ENCODE results near the gene UGDH.
A peak's percentile ranks its signal among the peaks of the same experiment; 100 is the strongest.
"Not testable (repeated sequence)": the region's sequence is repeated elsewhere in the genome, so short reads cannot be mapped to it uniquely, and the experiment has no call there.

The UGDH gene

DNA sequence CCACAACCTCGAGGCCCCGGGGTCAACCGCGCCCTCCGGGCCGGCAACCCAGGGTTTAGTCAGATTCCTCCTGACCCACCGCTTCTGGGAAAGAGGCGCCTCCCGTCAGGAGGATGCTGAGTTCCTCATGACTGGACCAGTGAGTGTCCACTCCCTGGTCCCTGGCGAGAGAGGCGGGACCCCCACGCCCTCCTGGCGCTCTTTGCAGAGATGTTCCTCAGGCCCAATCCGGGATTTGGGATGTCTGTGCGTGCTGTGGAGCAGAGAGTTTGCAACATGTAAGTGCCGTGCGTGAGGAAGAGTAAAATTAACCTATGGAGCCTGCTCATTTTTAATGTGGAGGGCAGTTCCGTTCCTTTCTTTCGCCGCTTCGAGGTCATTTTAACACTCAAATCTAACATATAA is 824 bp upstream of the UGDH start:
- Histone ChIP-seq H3K27me3 (ENCODE audit: control insufficient read depth, insufficient read depth, low read length) (no peaks in the 10 kb centered on the region), H3K36me3 (ENCODE audit: control insufficient read depth, low read depth, low read length) (peaks cover 11% of the 10 kb centered on the region), H3K9me3 (ENCODE audit: control insufficient read depth, low read depth, low read length) (peaks cover 10% of the 10 kb centered on the region), H3K9ac (ENCODE audit: low read length) (peak overlapping the region; percentile 83), H3K4me3 (ENCODE audit: low read length) (peak overlapping the region; percentile 90), H3K27ac (ENCODE audit: low read length) (no peak overlapping the region), H3K4me1 (ENCODE audit: control insufficient read depth, low read depth, low read length) (peaks cover 4% of the 10 kb centered on the region)

DNA sequence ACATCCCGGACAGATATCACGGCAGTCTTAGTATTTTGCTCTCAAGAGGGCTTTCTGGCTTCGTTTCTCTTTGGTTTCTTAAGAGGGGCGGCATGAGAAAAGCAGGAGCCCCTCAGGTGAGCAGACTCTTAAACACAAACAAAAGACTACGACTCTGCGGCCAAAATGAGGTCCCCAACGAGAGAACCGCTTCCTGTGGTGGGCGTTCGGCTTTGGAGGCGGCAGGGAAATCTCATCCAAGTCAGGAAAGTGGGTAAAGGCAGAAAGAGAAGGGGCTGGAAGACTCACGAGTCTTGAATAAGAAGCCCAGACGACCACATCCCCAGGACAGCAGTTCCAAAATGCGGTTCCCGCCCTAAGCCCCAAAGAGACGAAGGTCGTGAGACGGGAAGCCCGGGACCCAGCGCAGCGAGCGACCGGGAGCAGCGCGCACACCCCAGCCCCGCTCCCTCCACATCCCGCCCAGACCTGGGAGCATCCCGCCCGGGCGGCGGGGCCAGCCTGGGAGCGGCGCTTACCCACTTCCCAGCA is 409 bp downstream of the UGDH start:
- peak overlapping the region; percentile 8 for H3K27ac ChIP-seq (ENCODE audit: low read length)
- peaks cover 4% of the 10 kb centered on the region for H3K4me1 ChIP-seq (ENCODE audit: control insufficient read depth, low read depth, low read length)
- H3K36me3 ChIP-seq (ENCODE audit: control insufficient read depth, low read depth, low read length), result no peaks in the 10 kb centered on the region

DNA sequence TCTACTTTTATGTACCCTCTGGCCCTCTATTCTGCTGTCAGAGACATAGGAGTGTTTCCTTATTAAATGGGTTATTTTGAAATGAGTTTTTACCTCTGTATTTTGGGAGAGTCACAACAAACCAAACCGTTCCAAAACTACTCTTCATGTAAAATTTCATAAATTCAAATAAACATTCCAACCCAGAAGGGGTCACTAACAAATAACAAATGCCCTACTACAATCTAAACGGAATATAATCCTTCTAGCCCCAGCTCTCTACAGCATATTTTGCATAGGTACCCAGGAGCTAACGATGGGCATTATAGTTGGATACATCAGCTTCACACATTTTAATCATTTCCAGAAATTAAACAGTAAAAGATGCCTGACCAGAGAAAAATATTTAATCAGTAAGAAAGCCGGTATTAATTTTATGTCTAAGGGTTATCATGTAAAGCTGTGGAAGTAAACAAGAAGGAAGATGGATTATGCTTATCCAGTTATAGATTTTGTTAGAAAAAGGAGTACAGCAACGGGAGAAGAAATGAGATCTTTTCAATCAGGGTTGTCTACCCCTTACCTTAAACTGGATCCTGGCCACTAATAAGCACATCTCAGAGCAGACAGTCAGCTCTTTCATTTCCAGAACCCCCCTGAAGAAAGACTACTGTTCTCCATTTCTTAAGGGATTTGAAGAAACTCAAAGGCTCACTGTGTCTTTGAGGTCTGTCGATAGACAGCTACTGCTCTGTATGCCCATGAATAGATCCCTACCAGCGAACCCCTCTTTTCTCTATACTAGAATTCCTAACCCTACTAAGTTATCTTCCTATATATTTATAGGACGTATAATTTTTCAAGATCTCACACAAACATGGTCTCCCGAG is 1.2 kb downstream of the UGDH start:
- Histone ChIP-seq H3K27ac (ENCODE audit: low read length) (no peak overlapping the region), H3K4me3 (ENCODE audit: low read length) (peak overlapping the region; percentile 90), H3K4me1 (ENCODE audit: control insufficient read depth, low read depth, low read length) (peaks cover 4% of the 10 kb centered on the region)

More for the DNA sequence above, 409 bp downstream of the UGDH start:
- H3K9ac ChIP-seq (ENCODE audit: low read length), result peak overlapping the region; percentile 83
- peak overlapping the region; percentile 90 for H3K4me3 ChIP-seq (ENCODE audit: low read length)
- H3K27me3 ChIP-seq (ENCODE audit: control insufficient read depth, insufficient read depth, low read length), result no peaks in the 10 kb centered on the region
- H3K9me3 ChIP-seq (ENCODE audit: control insufficient read depth, low read depth, low read length), result peaks cover 8% of the 10 kb centered on the region

DNA sequence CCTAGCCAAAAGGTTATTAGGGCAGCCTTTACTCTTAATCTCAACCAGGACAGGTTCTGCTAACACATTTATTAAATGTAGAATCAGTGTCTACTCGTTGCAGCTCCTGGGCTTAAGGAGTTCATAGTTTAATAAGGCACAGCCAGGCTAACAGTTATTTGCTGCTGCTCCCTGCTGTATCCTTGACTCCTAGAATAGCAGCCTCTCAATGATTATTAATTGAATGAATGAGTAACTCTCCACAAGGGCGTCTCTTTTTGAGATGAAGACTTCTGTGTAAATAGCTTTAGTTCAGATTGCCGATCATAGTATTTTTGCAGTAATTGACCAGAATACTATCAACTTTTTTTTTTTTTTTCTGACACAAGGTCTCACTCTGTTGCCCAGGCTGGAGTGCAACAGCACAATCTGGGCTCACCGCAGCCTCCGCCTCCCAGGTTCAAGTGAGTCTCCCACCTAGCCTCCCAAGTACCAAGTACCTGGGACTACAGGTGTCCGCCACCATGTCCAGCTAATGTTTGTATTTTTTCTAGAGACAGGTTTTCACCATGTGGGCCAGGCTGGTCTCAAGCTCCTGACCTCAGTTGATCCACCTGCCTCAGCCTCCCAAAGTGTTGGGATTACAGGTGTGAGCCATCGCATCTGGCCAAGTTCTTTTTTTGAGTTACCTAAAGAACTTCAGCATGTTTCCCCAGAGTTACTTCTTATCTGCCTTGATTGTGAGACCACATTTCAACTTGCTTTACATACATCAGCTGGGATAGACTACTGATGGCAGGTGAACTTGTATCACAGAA is 2.9 kb downstream of the UGDH start:
- no peaks in the 10 kb centered on the region for H3K27me3 ChIP-seq (ENCODE audit: control insufficient read depth, insufficient read depth, low read length)
- no peak overlapping the region for H3K4me3 ChIP-seq (ENCODE audit: low read length)
- no peaks in the 10 kb centered on the region for H3K9me3 ChIP-seq (ENCODE audit: control insufficient read depth, low read depth, low read length)
- no peaks in the 10 kb centered on the region for H3K36me3 ChIP-seq (ENCODE audit: control insufficient read depth, low read depth, low read length)
- H3K9ac ChIP-seq (ENCODE audit: low read length), result no peak overlapping the region
- H3K4me1 ChIP-seq (ENCODE audit: control insufficient read depth, low read depth, low read length), result peaks cover 4% of the 10 kb centered on the region
- no peak overlapping the region for H3K27ac ChIP-seq (ENCODE audit: low read length)

More for the DNA sequence above, 1.2 kb downstream of the UGDH start:
- H3K9me3 ChIP-seq (ENCODE audit: control insufficient read depth, low read depth, low read length), result peaks cover 8% of the 10 kb centered on the region
- H3K9ac ChIP-seq (ENCODE audit: low read length), result peak overlapping the region; percentile 83
- no peaks in the 10 kb centered on the region for H3K27me3 ChIP-seq (ENCODE audit: control insufficient read depth, insufficient read depth, low read length)
- no peaks in the 10 kb centered on the region for H3K36me3 ChIP-seq (ENCODE audit: control insufficient read depth, low read depth, low read length)

DNA sequence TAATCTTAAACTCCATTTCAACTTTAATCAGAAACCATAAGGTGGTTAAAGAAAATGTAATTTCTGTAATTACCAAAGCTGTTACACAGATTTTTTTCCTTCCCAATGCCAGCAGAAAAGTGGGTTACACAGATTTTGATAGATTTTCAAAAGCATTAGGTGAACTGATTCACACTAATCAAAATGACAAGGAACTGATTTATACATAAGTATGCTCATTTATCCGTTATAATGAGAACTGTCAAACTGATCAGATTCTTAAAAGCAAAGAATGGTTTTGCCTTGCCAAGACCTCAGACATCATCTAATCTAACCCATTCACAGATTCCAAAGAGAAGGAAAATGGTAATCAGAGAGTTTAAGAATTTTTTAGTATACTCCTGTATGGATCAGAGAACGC is 5.2 kb downstream of the UGDH start:
- no peaks in the 10 kb centered on the region for H3K27me3 ChIP-seq (ENCODE audit: control insufficient read depth, insufficient read depth, low read length)
- no peaks in the 10 kb centered on the region for H3K9me3 ChIP-seq (ENCODE audit: control insufficient read depth, low read depth, low read length)
- H3K9ac ChIP-seq (ENCODE audit: low read length), result no peak overlapping the region
- H3K27ac ChIP-seq (ENCODE audit: low read length), result no peak overlapping the region
- no peak overlapping the region for H3K4me3 ChIP-seq (ENCODE audit: low read length)
- peaks cover 11% of the 10 kb centered on the region for H3K36me3 ChIP-seq (ENCODE audit: control insufficient read depth, low read depth, low read length)
- peaks cover 4% of the 10 kb centered on the region for H3K4me1 ChIP-seq (ENCODE audit: control insufficient read depth, low read depth, low read length)

DNA sequence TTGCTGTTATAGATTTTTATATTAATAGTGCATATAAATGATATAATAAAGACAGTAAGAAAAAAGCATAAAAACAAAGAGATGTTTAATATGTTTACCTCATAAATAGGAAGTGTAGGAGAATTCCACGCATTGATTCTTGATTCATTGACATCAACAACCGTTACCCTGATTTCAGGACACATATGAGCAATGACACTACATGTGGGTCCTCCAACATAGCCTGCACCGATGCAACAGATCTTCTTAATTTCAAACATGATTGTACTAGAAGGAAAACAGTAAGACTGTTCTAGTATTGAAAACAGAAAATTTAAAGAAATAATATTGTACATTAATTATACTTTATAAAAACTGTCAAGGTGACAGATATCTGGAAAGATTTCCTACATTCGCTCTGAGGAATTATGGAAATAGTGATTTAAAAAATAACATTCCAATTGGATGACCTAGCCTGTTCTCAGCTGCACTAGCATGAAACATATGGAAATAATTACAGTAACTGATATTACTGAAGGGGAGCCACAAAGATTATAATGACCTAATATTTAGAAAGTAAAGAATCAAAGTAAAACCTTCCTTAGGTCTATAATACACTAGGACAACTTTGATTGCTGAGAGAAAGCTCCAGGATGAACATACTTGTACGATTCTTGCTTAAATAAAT is 5.9 kb downstream of the UGDH start:
- no peak overlapping the region for H3K4me3 ChIP-seq (ENCODE audit: low read length)
- H3K36me3 ChIP-seq (ENCODE audit: control insufficient read depth, low read depth, low read length), result peaks cover 11% of the 10 kb centered on the region
- H3K27ac ChIP-seq (ENCODE audit: low read length), result no peak overlapping the region
- H3K9me3 ChIP-seq (ENCODE audit: control insufficient read depth, low read depth, low read length), result no peaks in the 10 kb centered on the region
- no peaks in the 10 kb centered on the region for H3K27me3 ChIP-seq (ENCODE audit: control insufficient read depth, insufficient read depth, low read length)
- H3K9ac ChIP-seq (ENCODE audit: low read length), result no peak overlapping the region
- peaks cover 4% of the 10 kb centered on the region for H3K4me1 ChIP-seq (ENCODE audit: control insufficient read depth, low read depth, low read length)

DNA sequence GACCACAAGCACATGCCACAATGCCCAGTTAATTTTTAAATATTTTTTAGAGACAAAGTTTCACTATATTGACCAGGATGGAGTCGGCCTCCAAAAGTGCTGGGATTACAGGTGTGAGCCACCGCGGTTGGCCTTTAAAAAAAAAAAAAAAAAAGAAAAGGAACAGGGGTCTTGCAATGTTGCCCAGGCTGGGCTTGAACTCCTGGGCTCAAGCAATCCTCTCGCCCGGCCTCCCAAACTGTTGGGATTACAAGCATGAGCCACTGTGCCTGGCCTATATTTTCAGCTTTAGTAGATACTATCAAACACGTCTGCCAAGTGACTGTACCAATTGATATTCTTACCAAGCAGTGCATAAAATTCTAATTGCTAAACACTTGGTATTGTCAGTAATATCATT is 8.8 kb downstream of the UGDH start:
- Histone ChIP-seq H3K4me1 (ENCODE audit: control insufficient read depth, low read depth, low read length) (no peaks in the 10 kb centered on the region), H3K9ac (ENCODE audit: low read length) (no peak overlapping the region), H3K9me3 (ENCODE audit: control insufficient read depth, low read depth, low read length) (no peaks in the 10 kb centered on the region), H3K27ac (ENCODE audit: low read length) (no peak overlapping the region), H3K27me3 (ENCODE audit: control insufficient read depth, insufficient read depth, low read length) (no peaks in the 10 kb centered on the region), H3K36me3 (ENCODE audit: control insufficient read depth, low read depth, low read length) (peaks cover 18% of the 10 kb centered on the region), H3K4me3 (ENCODE audit: low read length) (no peak overlapping the region)

DNA sequence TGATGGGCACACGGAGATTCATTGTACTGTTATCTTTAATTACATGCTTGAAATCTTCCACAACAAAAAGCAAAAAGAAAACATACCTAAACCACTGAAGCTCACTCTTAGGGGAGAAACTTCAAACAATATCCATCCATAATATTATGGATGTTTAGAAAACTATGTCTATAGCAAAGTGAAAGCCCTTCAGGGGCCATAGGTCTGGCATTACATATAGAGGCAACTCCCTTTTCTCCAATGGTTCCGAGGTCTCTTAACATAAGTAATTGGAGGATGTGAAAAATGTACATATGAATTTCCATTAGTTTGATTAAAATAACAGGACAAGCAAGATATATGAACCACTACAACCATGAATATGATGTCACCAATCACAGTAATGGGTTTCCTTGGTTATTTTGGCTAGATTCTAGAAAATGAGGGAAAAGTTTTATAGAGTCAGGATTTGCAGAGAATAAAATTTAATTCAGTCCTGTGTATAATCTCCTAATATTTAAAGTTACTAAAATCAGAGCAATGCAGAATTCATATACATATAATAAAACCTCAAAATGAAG is 10.8 kb downstream of the UGDH start:
- Histone ChIP-seq H3K27ac (ENCODE audit: low read length) (no peak overlapping the region), H3K4me3 (ENCODE audit: low read length) (no peak overlapping the region), H3K9ac (ENCODE audit: low read length) (no peak overlapping the region), H3K27me3 (ENCODE audit: control insufficient read depth, insufficient read depth, low read length) (no peaks in the 10 kb centered on the region), H3K36me3 (ENCODE audit: control insufficient read depth, low read depth, low read length) (peaks cover 31% of the 10 kb centered on the region), H3K4me1 (ENCODE audit: control insufficient read depth, low read depth, low read length) (no peaks in the 10 kb centered on the region), H3K9me3 (ENCODE audit: control insufficient read depth, low read depth, low read length) (no peaks in the 10 kb centered on the region)

DNA sequence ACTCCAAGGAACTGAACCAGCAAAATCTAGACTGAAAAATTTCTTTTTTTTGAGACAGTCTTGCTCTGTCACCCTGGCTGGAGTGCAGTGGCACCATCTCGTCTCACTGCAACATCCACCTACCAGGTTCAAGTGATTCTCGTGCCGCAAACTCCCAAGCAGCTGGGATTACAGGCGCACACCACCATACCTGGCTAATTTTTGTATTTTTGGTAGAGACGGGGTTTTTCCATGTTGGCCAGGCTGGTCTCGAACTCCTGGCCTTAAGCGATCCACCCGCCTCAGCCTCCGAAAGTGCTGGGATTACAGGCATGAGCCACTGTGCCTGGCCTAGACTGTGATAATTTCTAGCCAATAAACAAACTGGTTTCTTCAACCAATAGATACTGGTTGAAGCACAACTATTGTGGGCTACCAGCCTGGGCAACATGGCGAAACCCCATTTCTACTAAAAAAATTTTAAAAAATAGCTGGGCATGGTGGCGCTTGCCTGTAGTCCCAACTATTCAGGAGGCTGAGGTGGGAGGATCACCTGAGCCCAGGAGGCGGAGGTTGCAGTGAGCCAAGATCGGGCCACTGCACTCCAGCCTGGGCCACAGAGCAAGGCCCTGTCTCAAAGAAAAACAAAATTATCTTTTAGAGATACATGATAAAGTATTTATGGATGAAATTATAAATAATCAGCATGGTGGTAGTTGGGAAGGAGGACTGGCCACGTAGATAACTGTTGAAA is 11.4 kb downstream of the UGDH start:
- H3K27ac ChIP-seq (ENCODE audit: low read length); H3K9ac ChIP-seq (ENCODE audit: low read length); H3K4me1 ChIP-seq (ENCODE audit: control insufficient read depth, low read depth, low read length); H3K9me3 ChIP-seq (ENCODE audit: control insufficient read depth, low read depth, low read length); H3K27me3 ChIP-seq (ENCODE audit: control insufficient read depth, insufficient read depth, low read length); H3K4me3 ChIP-seq (ENCODE audit: low read length): not testable (repeated sequence)
- peaks cover 31% of the 10 kb centered on the region for H3K36me3 ChIP-seq (ENCODE audit: control insufficient read depth, low read depth, low read length)

DNA sequence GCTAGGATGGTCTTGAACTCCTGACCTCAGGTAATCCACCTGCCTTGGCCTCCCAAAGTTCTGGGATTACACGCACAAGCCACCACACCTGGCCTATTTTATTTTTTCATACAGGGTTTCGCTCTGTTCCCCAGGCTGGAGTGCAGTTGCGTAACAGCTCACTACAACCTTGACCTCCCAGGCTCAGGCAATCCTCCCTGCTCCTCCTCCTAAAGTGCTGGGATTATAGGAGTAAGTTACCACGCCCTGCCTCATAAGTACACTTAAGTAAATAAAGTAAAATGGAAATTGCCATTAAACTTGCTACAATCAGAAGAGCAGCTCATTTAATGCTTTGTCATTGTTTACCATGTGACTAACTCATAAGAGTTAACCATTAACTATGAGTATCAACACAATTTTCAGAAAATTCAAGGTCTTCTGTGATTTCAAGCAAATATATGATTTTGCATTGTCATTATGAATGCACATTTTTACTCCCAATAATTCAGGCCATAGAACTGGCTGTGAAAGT is 12.3 kb downstream of the UGDH start:
- Histone ChIP-seq H3K27ac (ENCODE audit: low read length) (no peak overlapping the region), H3K9ac (ENCODE audit: low read length) (no peak overlapping the region), H3K4me3 (ENCODE audit: low read length) (no peak overlapping the region), H3K27me3 (ENCODE audit: control insufficient read depth, insufficient read depth, low read length) (no peaks in the 10 kb centered on the region), H3K36me3 (ENCODE audit: control insufficient read depth, low read depth, low read length) (peaks cover 40% of the 10 kb centered on the region), H3K9me3 (ENCODE audit: control insufficient read depth, low read depth, low read length) (no peaks in the 10 kb centered on the region), H3K4me1 (ENCODE audit: control insufficient read depth, low read depth, low read length) (no peaks in the 10 kb centered on the region)

Measured in iPS-18a (cell line).